ENCODE measurements around the gene PLSCR5. TPM values are rescaled to one million over a fixed set of nuclear protein-coding genes. Genes with fewer than 3 reads are reported as not detected.

PLSCR5 gene
- total RNA-seq, 1 experiment from 2014 or later, result not detected

Other genes with a start within 250 kb of the PLSCR5 start
- not detected in 2 replicates for gene PLSCR2, start 135.8 kb downstream of the PLSCR5 start, total RNA-seq (2014; rRNA removed; shearing (Covaris generic))
- gene PLSCR1, start 60.7 kb downstream of the PLSCR5 start, total RNA-seq (2014; rRNA removed; shearing (Covaris generic)), result 64.4 and 90.4 TPM in 2 replicates

Measured in SJSA1 (cell line).